A549 (cell line): Measurements from ENCODE around the gene F10.

Experiments
- CEBPB ChIP-seq, 2 experiments: fragments of >200 bp in 1 of 2; sonication (Bioruptor Twin) in 1 of 2; formaldehyde crosslinking in 1 of 2; IDR thresholded peaks; 2 replicates each; pipeline ENCODE4 v1.6.1; 2012 to 2016
- E2F6 ChIP-seq: IDR thresholded peaks from 2 replicates; pipeline ENCODE4 v1.6.1; 2012; ENCODE audit warnings: low read depth, borderline replicate concordance
- EP300 ChIP-seq, 2 experiments: fragments of >200 bp; sonication (Bioruptor Twin); formaldehyde crosslinking; IDR thresholded peaks; 2 replicates in 1 of 2; 3 replicates in 1 of 2; pipeline ENCODE4 v1.6.1; 2016 to 2017
- FOXS1 ChIP-seq: fragments of 250-450 bp; sonication (Bioruptor Pico); IDR thresholded peaks from 2 replicates; pipeline ENCODE4 v1.5.0; 2020; ENCODE audit warnings: mild to moderate bottlenecking, moderate library complexity
- JUNB ChIP-seq: fragments of >200 bp; sonication (Bioruptor Twin); formaldehyde crosslinking; IDR thresholded peaks from 2 replicates; pipeline ENCODE4 v1.6.1; 2016
- MAZ ChIP-seq: fragments of 150-350 bp; IDR thresholded peaks from 2 replicates; pipeline ENCODE4 v1.6.1; 2014; ENCODE audit warnings: antibody characterized with exemption, low read depth, low read length, borderline replicate concordance
- NFE2L2 ChIP-seq: fragments of 150-350 bp; conservative IDR thresholded peaks from 2 replicates; pipeline ENCODE4 v1.6.1; 2014; ENCODE audit warnings: low read length
- POLR2A ChIP-seq: IDR thresholded peaks from 2 replicates; pipeline ENCODE4 v1.6.1; 2012; ENCODE audit warnings: mild to moderate bottlenecking, low read length
- TF ChIP-seq, protein P1 (sequence below): fragments of >200 bp; sonication (Bioruptor Twin); formaldehyde crosslinking; IDR thresholded peaks from 3 replicates; pipeline ENCODE4 v1.6.1; 2016
- TF ChIP-seq, protein P2 (sequence below): fragments of 200-600 bp; sonication (generic); IDR thresholded peaks from 2 replicates; pipeline ENCODE4 v1.6.1; 2016; ENCODE audit warnings: antibody characterized with exemption, mild to moderate bottlenecking, moderate library complexity

GRCh38 chr13:113084094-113084942 lies 38.3 kb upstream of the F10 start:
- TF ChIP-seq FOXS1 (CRISPR knock-in tag) (no peak), E2F6 (no peak), POLR2A (no peak), CEBPB (IDR thresholded peaks at IDR 0.05) (no peak), EP300 (IDR thresholded peaks at IDR 0.05) (no peak), NFE2L2 (no peak), JUNB (no peak), MAZ (no peak)
- TF ChIP-seq, protein P1, sequence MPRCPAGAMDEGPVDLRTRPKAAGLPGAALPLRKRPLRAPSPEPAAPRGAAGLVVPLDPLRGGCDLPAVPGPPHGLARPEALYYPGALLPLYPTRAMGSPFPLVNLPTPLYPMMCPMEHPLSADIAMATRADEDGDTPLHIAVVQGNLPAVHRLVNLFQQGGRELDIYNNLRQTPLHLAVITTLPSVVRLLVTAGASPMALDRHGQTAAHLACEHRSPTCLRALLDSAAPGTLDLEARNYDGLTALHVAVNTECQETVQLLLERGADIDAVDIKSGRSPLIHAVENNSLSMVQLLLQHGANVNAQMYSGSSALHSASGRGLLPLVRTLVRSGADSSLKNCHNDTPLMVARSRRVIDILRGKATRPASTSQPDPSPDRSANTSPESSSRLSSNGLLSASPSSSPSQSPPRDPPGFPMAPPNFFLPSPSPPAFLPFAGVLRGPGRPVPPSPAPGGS: no peak
- TF ChIP-seq, protein P2, sequence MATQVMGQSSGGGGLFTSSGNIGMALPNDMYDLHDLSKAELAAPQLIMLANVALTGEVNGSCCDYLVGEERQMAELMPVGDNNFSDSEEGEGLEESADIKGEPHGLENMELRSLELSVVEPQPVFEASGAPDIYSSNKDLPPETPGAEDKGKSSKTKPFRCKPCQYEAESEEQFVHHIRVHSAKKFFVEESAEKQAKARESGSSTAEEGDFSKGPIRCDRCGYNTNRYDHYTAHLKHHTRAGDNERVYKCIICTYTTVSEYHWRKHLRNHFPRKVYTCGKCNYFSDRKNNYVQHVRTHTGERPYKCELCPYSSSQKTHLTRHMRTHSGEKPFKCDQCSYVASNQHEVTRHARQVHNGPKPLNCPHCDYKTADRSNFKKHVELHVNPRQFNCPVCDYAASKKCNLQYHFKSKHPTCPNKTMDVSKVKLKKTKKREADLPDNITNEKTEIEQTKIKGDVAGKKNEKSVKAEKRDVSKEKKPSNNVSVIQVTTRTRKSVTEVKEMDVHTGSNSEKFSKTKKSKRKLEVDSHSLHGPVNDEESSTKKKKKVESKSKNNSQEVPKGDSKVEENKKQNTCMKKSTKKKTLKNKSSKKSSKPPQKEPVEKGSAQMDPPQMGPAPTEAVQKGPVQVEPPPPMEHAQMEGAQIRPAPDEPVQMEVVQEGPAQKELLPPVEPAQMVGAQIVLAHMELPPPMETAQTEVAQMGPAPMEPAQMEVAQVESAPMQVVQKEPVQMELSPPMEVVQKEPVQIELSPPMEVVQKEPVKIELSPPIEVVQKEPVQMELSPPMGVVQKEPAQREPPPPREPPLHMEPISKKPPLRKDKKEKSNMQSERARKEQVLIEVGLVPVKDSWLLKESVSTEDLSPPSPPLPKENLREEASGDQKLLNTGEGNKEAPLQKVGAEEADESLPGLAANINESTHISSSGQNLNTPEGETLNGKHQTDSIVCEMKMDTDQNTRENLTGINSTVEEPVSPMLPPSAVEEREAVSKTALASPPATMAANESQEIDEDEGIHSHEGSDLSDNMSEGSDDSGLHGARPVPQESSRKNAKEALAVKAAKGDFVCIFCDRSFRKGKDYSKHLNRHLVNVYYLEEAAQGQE: no peak
